AML-193 (cell line): ENCODE measurements around the gene DCTN1.
A peak's percentile ranks its signal among the peaks of the same experiment; 100 is the strongest.
"Not testable (repeated sequence)": the region's sequence is repeated elsewhere in the genome, so short reads cannot be mapped to it uniquely, and the experiment has no call there.

Experiments
- DNase-seq, 2 experiments: peaks; one replicate each; lab custom pipeline; 2025; lab: John Stamatoyannopoulos, UW

DCTN1 gene

GRCh38 chr2:74369976-74370375, 10.1 kb downstream of the DCTN1 start:
- no peak for DNase-seq

DNA sequence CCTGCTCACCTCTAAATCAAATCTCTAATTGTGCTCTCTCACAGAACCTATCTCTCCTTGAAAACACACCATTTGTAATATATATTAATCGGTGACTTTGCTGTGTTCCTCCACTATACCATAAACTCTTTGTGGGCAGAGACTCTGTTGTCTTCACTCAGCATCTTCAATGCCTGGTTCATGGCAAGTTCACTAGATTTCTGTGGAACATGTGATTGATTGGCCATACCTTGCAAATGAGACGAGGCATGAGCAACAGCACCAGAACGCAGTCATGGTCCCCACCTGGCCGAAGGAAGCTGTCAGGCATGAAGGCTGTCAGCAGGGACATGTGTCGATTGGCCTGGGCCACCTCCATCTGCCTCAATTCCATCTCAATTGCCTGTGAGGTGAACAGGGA, 11.6 kb downstream of the DCTN1 start:
- DNase-seq: no peak

GRCh38 chr2:74367789-74368188, 12.3 kb downstream of the DCTN1 start:
- no peak for DNase-seq

- DNase-seq: no peak
These were observed 14.1 kb downstream of the DCTN1 start for GRCh38 chr2:74366036-74366435.

DNA sequence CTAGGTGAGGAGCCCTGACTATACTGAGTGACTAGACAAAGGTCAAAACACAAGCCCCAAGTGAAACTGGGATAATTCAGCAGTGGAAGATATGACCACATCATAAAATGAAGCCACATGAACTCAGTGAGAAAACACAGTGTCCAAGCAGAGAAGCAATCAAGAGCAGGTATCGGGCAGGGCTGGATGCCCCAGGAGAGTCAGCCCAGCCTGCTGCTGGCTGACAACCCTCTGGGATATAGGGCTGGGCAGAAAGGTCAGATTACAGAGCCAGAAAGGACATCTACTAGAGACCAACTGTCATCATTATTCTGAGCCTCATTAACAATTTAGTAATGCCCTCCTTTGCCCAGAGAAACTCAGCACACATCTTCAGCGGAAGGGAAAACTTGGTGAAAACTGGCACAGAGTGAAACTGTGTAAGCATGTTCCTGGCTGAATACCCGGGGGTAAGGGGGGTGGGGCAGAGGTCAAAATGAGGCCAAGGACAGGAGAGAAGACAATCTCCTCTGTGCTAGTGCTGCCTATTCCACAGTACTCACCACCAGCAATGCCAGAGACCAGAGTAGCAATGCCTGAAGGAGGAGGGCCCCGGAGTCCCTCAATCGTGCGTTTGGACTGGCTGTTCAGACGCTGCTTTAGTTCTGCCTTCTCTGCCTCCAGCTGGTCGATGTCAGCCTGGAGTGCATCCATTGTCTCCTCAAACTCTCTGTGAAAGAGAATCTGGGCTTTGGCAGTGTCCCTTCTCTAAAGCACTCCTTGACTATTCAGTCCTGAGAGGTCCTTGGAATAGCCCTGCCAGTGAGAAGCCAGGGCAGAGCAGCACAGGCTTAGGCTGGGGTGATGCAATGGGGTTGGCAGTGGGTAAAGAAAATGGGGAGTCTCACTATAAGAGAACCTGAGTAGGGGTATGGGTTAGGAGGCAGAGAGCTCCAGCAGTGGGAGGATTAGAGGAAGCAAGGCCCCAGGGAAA, 15.3 kb downstream of the DCTN1 start:
- no peak for DNase-seq

DNA sequence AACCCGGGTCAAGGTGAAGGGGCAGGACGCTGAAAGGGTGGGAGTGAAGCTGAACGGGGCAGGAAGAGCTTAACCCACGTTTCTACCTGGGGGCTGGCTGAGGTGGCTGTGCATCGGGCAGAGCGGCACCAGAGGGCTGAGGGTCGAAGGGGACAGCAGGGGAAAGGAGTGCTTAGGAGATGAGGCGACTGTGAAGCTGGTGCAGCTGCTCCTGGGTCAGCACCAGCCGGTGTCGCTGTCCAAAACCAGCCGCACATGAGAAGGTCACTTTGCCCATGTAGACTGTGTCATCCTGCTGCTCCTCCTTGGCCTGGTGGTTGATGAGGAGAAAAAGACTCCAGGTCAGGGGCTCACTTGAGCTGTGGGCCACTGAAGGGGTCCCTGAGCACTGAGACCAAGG, 18.8 kb downstream of the DCTN1 start:
- DNase-seq: no peak

- no peak for DNase-seq
These were observed 22.5 kb downstream of the DCTN1 start for GRCh38 chr2:74357627-74358026.

DNA sequence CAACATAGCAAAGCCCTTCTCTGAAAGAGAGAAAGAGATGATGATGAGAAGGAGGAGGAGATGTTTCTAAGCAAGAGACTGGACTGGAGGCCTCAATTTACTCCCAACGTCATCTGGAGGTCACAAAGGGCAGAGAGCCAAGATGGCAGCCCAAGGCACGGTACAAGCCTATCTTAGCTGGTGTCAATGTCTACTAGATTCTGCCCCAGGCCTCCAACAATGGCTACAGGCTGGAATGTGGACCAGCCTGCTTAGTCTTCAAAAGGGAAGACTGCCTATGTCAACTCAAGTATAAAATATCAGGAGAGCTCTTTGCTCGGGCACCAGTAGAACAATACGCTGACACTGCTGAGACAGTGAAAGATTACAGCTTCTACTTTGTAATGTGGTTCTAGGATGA, 30.2 kb downstream of the DCTN1 start:
- no peak for DNase-seq

- no peak for DNase-seq
These were observed 32.4 kb downstream of the DCTN1 start for GRCh38 chr2:74347742-74348141.

DNA sequence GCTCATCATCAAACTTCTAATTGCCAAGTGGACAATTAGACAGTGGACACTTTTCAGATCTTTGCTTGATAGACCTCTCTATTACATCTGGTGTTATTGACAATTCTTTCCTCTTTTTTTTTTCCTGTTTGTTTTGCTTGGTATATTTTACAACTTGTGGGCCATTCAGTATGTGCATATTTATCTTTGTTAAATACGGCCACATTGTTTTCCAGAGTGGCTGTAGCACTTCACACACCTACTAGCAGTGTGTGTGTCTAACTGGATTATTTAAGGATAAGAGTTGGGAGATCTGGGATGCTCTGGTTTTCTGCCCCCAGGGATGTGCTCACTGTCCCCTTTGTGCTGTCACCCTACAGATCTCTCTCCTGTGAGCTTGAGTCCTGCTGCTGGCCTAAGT, 32.8 kb downstream of the DCTN1 start:
- DNase-seq: no peak

DNA sequence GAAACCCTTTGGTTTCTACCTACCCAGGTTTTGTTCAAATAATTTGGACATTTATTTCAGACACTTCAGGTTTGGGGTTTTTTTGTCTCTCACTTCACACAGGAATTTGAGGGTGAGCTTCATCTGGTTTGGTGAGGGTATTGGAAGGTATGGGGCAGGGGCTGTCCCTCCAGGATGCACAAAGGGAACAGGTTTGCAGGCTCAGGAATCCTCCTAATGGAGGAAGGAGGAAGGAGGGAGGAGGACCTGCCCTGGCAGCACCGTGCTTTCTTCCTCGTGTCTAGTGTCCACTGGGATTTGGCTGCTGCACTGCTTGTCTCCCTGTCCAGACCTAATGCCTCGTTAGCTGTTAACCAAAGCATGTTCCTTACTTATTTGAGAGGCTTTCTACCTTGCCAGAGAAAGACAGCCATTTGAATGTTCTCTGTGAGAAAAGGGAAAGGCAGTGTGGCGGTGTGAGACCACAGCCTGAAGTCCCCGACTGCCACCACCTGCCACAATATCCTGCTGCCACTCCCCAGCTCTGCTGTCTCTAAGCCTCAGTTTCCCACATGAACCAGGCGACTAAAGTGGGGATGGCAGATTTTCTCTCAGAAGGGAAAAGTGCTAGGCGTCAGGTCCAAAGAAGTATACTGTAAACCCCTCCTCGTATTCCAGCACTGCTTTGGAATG, 34.7 kb downstream of the DCTN1 start:
- no peak for DNase-seq

- DNase-seq: no peak
These were observed 36.8 kb downstream of the DCTN1 start, which contains the start of gene SLC4A5 for GRCh38 chr2:74343316-74343715. Gene SLC4A5, minus strand, starts transcription at chr2:74343416. Its CDS starts 28,393 bp downstream, at chr2:74315023.

DNA sequence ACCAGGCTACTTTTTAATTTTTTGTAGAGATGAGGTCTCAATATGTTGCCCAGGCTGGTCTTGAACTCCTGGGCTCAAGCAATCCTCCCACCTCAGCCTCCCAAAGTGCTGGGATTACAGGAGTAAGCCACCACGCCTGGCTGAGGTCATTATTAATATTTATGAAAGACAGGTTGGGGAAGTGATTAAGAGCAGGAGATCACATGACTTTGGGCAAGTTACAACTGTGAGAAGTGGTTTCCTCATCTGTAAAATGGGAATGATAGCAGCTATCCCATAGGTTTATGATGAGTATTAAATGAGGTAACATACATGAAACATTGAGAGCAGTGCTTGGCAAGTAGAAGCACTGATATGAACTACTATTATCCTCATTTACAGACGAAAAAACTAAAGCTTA, 43.9 kb downstream of the DCTN1 start:
- not testable (repeated sequence) for DNase-seq

DNA sequence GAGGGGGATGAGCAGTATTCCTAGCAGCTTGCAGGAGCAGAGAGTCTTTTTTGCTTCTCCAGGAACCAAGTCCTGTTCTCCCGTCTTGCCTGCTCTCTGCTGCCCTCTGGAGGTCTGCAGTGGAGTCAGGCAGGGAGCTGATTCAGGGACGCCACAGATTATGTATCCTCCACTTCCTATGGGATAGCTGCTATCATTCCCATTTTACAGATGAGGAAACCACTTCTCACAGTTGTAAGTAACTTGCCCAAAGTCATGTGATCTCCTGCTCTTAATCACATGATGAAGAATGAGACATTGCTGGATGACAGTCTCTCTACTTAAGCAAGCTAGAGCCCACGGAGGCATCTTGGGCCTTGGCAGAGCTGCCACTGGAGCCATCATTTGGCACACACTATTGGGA, 45.2 kb downstream of the DCTN1 start:
- DNase-seq: peak; percentile 37 to 54

- no peak for DNase-seq
These were observed 46.1 kb downstream of the DCTN1 start for GRCh38 chr2:74333896-74334586.

GRCh38 chr2:74333175-74333574, 46.9 kb downstream of the DCTN1 start:
- peak; percentile 49 to 53 for DNase-seq

DNA sequence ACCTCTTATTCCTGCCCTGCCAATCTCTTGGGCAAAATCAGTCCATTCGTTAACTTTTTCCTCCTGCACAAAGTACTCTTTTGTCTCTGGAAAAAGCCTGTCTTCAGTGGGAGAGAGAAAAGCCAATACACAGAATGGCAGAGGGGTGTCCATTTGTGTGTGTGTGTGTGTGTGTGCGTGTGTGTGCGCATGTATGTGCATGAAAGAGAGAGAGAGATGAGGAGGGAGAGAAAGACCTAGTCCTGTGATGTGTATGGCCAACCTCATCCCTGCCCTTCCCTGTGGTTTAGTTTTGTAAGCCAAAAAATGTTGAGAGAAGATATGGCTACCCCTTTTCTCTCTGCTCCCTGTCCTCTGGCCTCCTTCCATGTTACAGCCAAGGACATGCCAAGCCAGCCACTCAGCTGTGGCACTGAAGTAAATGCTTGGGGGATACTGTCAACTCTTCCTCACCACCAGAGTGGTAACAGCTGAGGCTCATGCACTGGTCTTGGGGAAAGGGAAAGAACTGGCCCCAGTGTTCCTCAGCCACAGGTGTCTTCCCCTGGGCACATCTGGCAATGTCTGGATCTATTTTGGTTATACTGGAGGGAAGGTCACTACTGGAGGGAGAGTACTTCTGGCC, 47.4 kb downstream of the DCTN1 start:
- DNase-seq: no peak

GRCh38 chr2:74328573-74328972, 51.5 kb downstream of the DCTN1 start:
- DNase-seq: no peak

DNA sequence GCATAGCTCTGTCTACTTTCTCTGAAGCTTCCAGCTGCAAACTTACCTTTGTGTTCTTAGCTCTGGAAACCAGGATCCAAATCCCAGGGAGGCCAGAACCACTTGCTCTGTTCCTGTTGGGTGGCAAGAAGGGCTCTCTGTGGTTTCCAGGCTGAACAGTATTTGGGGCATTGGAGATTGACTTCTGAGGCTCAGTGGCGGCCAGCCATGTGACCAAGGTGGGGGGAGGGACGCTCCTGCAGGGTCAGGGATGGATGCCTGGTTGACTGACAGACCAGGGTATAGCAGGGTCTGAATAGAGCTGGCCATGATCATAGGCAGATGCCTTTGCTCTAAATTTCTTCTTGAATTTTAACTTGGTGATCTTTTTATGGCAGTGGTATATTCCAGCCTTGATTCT, 52.0 kb downstream of the DCTN1 start:
- no peak for DNase-seq

- no peak for DNase-seq
These were observed 52.5 kb downstream of the DCTN1 start for GRCh38 chr2:74327627-74328026.

- no peak for DNase-seq
These were observed 52.9 kb downstream of the DCTN1 start for GRCh38 chr2:74327199-74327598.

DNA sequence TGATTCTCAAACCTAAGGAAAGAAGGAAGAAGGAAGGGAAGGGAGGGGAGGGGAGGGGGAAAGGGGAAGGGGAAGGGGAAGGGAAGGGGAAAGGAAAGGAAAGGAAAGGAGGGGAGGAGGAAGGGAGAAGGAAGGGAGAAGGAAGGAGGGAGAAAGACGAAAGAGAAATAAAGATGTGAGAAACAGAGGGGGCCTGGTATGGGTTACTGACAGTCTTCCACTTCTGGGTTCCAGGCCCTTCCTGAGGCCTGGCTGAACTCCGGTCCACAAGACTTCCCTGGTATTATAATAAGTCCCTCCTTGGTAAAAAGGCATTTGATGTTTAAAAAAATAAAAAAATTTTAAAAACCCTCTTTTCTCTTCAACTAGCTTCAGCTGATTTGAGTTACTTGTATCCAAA, 54.3 kb downstream of the DCTN1 start:
- DNase-seq: no peak
